Activated CD4-positive, alpha-beta memory T cell treated with anti-CD3 and anti-CD28 coated beads for 36 hours (primary cell): ENCODE data around the gene PFKFB3. TPM values are rescaled to one million over a fixed set of nuclear protein-coding genes. Genes with fewer than 3 reads are reported as not detected.
"Not testable (repeated sequence)": the region's sequence is repeated elsewhere in the genome, so short reads cannot be mapped to it uniquely, and the experiment has no call there.

Experiments
- CTCF ChIA-PET: fragments of 350-600 bp; sonication (Branson Sonifier 250); formaldehyde crosslinking; loops from one replicate; lab custom pipeline; 2021; ENCODE audit warnings: antibody characterized with exemption, inconsistent platforms; lab: Charles Lee
- POLR2A ChIA-PET: fragments of 350-600 bp; sonication (Branson Sonifier 250); formaldehyde crosslinking; loops from one replicate; lab custom pipeline; 2021; ENCODE audit warnings: antibody characterized with exemption; lab: Charles Lee
- DNase-seq: peaks from one replicate; pipeline ENCODE4 v3.0.0-alpha.2; 2020
- H3K27ac Mint-ChIP-seq: one replicate; pipeline ENCODE4 v1.8.0; 2021; ENCODE audit warnings: mixed read lengths
- H3K27me3 Mint-ChIP-seq: one replicate; pipeline ENCODE4 v1.8.0; 2021; ENCODE audit warnings: mixed read lengths
- H3K36me3 Mint-ChIP-seq: one replicate; pipeline ENCODE4 v1.8.0; 2021; ENCODE audit warnings: mixed read lengths
- H3K4me1 Mint-ChIP-seq: one replicate; pipeline ENCODE4 v1.8.0; 2021; ENCODE audit warnings: low read depth, mixed read lengths
- H3K4me3 Mint-ChIP-seq: one replicate; pipeline ENCODE4 v1.8.0; 2021; ENCODE audit warnings: mild to moderate bottlenecking, mixed read lengths
- H3K9me3 Mint-ChIP-seq: one replicate; pipeline ENCODE4 v1.8.0; 2021; ENCODE audit warnings: mixed read lengths
- intact Hi-C: fragments of 100-400 bp; cut with micrococcal nuclease; formaldehyde crosslinking; loops from one replicate; pipeline ENCODE4 v1.15.1; 2023
- total RNA-seq, 2 experiments: library from RNA; stranded (reverse); gene quantifications; one replicate each; pipeline ENCODE4 v1.2.3, GENCODE V29; 2021

The PFKFB3 gene
- total RNA-seq, 2 experiments from 2014 or later: 70.6 to 76.4 TPM

DNA sequence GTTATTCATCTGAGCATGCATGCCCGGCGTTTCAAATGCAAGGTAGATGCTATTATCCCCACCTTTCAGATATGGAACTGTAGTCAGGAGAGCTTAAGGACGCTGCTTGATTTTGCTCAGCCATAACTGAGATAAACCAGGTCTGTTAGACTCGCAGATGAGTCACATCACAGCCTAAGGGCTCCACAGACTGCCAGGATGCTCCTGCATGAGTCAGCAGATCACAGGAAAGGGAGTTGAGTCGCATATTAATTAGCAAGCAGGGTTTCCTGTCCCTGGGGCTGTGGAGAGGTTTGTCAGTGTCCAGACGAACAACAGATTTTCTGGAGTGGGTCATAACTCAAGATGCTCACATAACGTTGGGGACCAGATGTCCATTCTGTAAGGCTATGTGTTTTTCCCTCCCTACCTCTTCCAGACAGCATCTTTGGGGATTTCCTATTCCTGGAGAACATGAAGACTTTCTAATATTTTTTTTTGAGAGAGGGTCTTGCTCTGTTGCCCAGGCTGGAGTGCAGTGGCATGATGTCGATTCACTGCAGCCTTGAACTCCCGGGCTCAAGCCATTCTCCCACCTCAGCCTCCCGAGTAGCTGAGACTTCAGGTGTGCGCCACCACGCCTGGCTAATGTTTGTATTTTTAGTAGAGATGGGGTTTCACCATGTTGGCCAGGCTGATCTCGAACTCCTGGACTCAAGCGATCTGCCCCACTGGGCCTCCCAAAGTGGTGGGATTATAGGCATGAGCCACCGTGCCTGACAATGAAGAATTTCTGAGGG is 36.7 kb downstream of the PFKFB3 start:
- H3K36me3 Mint-ChIP-seq: peaks cover 33% of the 10 kb centered on the region
- H3K9me3 Mint-ChIP-seq: peaks cover 4% of the 10 kb centered on the region
- ChIA-PET CTCF (interaction anchor here (1.2 to 1.7 kb wide), 2 partner anchors 109 to 162 kb away, joined by 3 to 5 read pairs; no protein-coding TSS in a partner anchor), POLR2A (interaction anchor here (1.1 kb wide), 1 partner anchor 10 kb away, joined by 3 read pairs; no protein-coding TSS in a partner anchor)
- peak; percentile 86 for DNase-seq
- no peaks in the 10 kb centered on the region for H3K27me3 Mint-ChIP-seq
- H3K4me3 Mint-ChIP-seq: no peak overlapping the region
- H3K4me1 Mint-ChIP-seq: peaks cover 25% of the 10 kb centered on the region
- H3K27ac Mint-ChIP-seq: peak overlapping the region; percentile 76
- intact Hi-C loops: loop anchor here (1.0 kb wide), 3 partner anchors 31 to 61 kb away; no protein-coding TSS in a partner anchor

DNA sequence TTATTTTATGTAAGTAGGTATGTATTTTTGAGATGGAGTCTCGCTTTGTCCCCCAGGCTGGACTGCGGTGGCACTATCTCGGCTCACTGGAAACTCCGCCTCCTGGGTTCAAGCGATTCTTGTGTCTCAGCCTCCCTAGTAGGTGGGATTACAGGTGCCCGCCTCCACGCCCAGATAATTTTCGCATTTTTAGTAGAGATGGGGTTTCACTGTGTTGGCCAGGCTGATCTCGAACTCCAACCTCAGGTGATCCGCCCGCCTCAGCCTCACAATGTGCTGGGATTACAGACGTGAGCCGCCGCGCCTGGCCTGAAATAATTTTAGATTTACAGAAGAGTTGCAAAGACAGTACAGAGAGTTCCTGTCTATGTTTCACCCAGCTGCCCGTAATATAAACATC is 37.5 kb downstream of the PFKFB3 start:
- H3K27ac Mint-ChIP-seq: peak overlapping the region; percentile 25

DNA sequence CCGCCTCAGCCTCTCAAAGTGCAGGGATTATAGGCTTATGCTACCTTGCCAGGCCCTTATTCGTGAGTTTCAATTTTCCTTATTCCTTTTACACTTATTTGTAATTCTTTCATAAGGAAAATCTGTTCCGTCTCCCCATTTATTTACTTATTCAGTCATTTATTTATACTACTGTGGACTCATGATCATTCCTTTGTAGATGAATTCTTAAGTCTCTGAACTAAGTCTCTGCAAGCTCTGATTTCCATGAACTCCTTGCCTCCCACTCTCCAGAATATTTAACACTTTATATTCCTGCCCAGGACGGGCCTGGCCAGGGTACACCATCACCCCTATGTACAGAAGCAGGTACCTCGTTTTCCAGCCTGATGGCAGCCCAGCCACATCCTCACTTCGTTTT is 39.4 kb downstream of the PFKFB3 start:
- H3K27me3 Mint-ChIP-seq: no peaks in the 10 kb centered on the region
- peaks cover 23% of the 10 kb centered on the region for H3K4me1 Mint-ChIP-seq
- peaks cover 4% of the 10 kb centered on the region for H3K9me3 Mint-ChIP-seq
- no peak overlapping the region for H3K4me3 Mint-ChIP-seq
- peaks cover 17% of the 10 kb centered on the region for H3K36me3 Mint-ChIP-seq
- CTCF ChIA-PET: interaction anchor here (1.0 kb wide), 1 partner anchor 160 kb away, joined by 3 read pairs; no protein-coding TSS in a partner anchor
- no peak overlapping the region for H3K27ac Mint-ChIP-seq
- DNase-seq: no peak
- POLR2A ChIA-PET: no interaction called here
- intact Hi-C loops: no loop called here

More for the DNA sequence above, 37.5 kb downstream of the PFKFB3 start:
- no peak overlapping the region for H3K4me3 Mint-ChIP-seq
- ChIA-PET POLR2A (no interaction called here), CTCF (no interaction called here)
- H3K9me3 Mint-ChIP-seq: peaks cover 4% of the 10 kb centered on the region
- intact Hi-C loops: no loop called here
- no peaks in the 10 kb centered on the region for H3K27me3 Mint-ChIP-seq
- H3K36me3 Mint-ChIP-seq: peaks cover 26% of the 10 kb centered on the region
- peaks cover 25% of the 10 kb centered on the region for H3K4me1 Mint-ChIP-seq
- DNase-seq: no peak

- H3K36me3 Mint-ChIP-seq: peaks cover 7% of the 10 kb centered on the region
- no peak overlapping the region for H3K4me3 Mint-ChIP-seq
- H3K27me3 Mint-ChIP-seq: no peaks in the 10 kb centered on the region
- H3K9me3 Mint-ChIP-seq: no peaks in the 10 kb centered on the region
- ChIA-PET POLR2A (interaction anchor here (1.0 kb wide), 1 partner anchor 157 kb away, joined by 3 read pairs; no protein-coding TSS in a partner anchor), CTCF (interaction anchor here (1.0 to 2.3 kb wide), 4 partner anchors 17 to 162 kb away, joined by 3 to 8 read pairs (median 4); partner anchors contain the start of gene PFKFB3)
- intact Hi-C loops: no loop called here
- H3K4me1 Mint-ChIP-seq: peaks cover 10% of the 10 kb centered on the region
- DNase-seq: no peak
- H3K27ac Mint-ChIP-seq: no peak overlapping the region
Measured at GRCh38 chr10:6244510-6244909, 41.8 kb downstream of the PFKFB3 start.

DNA sequence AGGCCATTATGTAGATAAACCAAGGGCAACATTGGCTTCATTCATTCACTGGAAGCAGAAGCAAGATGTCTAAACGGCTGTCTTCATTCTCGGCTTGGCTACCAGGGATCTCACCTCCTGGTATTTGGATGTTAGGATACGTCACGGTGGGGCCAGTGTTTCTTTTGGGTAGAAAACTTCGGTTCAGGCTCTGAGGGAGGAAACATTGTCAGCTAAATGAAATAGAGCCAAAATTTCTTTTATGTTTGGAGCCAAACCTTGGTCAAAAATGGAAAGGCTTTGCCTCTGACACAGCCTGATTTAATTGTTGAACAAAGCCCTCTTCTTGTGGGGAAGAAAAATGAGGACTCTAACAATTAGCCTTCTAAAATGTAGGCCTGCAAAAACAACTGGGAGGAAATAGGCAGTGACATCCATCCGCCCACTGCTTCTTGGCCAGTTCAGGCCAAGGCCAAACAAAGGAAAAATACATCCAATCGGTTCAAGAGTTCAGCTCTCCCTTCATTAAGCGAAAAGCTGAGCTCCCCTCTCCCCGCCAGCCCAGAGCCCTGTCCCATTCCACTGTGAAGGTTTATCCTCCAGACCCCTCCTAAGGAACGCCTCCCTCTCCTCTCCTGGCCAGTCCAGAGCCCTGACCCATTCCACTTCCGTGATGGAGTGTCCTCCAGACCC is 44.4 kb downstream of the PFKFB3 start:
- H3K36me3 Mint-ChIP-seq: peaks cover 1% of the 10 kb centered on the region
- intact Hi-C loops: no loop called here
- POLR2A ChIA-PET: no interaction called here
- no peak for DNase-seq
- no peaks in the 10 kb centered on the region for H3K27me3 Mint-ChIP-seq
- CTCF ChIA-PET: interaction anchor here (0.6 kb wide), 1 partner anchor 447 kb away, joined by 3 read pairs; no protein-coding TSS in a partner anchor
- no peak overlapping the region for H3K4me3 Mint-ChIP-seq
- H3K27ac Mint-ChIP-seq: no peak overlapping the region
- H3K4me1 Mint-ChIP-seq: no peaks in the 10 kb centered on the region
- no peaks in the 10 kb centered on the region for H3K9me3 Mint-ChIP-seq

DNA sequence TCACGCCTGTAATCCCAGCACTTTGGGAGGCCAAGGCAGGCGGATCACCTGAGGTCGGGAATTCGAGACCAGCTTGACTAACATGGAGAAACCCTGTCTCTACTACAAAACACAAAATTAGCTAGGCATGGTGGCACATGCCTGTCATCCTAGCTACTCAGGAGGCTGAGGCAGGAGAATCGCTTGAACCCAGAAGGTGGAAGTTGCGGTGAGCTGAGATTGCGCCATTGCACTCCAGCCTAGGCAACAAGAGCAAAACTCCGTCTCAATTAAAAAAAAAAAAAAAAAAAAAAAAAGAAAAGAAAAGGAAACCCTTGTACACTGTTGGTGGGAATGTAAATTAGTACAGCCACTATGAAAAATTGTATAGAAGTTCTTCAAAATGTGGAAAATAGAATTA is 46.2 kb downstream of the PFKFB3 start:
- H3K9me3 Mint-ChIP-seq, intact Hi-C loops, H3K27ac Mint-ChIP-seq, CTCF ChIA-PET, H3K36me3 Mint-ChIP-seq, H3K27me3 Mint-ChIP-seq, H3K4me3 Mint-ChIP-seq, DNase-seq, POLR2A ChIA-PET, H3K4me1 Mint-ChIP-seq: not testable (repeated sequence)

- DNase-seq: no peak
- Mint-ChIP-seq H3K4me1 (no peaks in the 10 kb centered on the region), H3K27ac (no peak overlapping the region), H3K27me3 (no peaks in the 10 kb centered on the region), H3K4me3 (no peak overlapping the region), H3K9me3 (no peaks in the 10 kb centered on the region), H3K36me3 (no peaks in the 10 kb centered on the region)
- intact Hi-C loops: no loop called here
- ChIA-PET POLR2A (no interaction called here), CTCF (no interaction called here)
Measured at GRCh38 chr10:6249698-6250097, 47.0 kb downstream of the PFKFB3 start.

DNA sequence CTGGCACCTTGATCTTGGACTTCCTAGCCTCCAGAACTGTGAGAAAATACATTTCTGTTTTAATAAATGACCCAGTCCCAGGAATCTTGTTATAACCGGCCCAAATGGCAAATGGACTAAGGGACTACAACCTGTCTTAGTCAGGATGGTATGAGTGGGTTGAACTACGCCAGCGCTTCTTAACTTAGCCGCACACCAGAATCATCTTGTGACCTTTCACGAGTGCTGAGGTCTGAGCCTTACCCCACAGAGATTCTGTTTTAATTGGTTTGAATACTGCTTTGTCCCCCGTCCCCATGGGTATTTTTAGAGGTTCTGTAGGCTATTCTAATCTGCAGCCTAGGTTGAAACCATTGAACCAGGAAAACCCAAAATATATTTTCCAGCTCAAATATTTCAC is 48.0 kb downstream of the PFKFB3 start:
- H3K9me3 Mint-ChIP-seq: no peaks in the 10 kb centered on the region
- no peaks in the 10 kb centered on the region for H3K4me1 Mint-ChIP-seq
- intact Hi-C loops: no loop called here
- DNase-seq: no peak
- CTCF ChIA-PET: no interaction called here
- POLR2A ChIA-PET: no interaction called here
- H3K27ac Mint-ChIP-seq: no peak overlapping the region
- no peaks in the 10 kb centered on the region for H3K27me3 Mint-ChIP-seq
- no peaks in the 10 kb centered on the region for H3K36me3 Mint-ChIP-seq
- no peak overlapping the region for H3K4me3 Mint-ChIP-seq

DNA sequence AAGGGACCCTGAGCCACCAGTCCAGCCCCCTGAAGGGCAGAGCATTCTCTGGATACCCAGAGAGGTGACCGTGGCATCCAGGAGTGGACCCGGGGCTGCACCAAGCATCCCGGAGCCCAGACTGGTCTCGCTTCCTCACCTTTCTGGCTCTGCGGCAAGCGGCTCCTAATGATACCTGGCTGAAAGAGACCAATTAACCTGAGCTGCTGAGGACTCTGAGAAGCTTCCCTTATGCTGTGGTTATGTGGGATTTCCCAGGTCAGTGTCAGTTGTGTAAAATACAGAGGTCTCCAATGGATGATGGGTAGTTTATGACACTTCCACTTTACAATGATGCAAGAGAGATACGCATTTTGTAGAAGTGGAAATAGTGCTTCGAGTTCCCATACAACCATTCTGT is 51.5 kb downstream of the PFKFB3 start:
- no peaks in the 10 kb centered on the region for H3K9me3 Mint-ChIP-seq
- no peak for DNase-seq
- H3K27ac Mint-ChIP-seq: no peak overlapping the region
- peaks cover 5% of the 10 kb centered on the region for H3K36me3 Mint-ChIP-seq
- intact Hi-C loops: no loop called here
- H3K4me1 Mint-ChIP-seq: no peaks in the 10 kb centered on the region
- POLR2A ChIA-PET: no interaction called here
- CTCF ChIA-PET: interaction anchor here (0.5 kb wide), 1 partner anchor 14 kb away, joined by 3 read pairs; no protein-coding TSS in a partner anchor
- H3K27me3 Mint-ChIP-seq: no peaks in the 10 kb centered on the region
- H3K4me3 Mint-ChIP-seq: no peak overlapping the region

DNA sequence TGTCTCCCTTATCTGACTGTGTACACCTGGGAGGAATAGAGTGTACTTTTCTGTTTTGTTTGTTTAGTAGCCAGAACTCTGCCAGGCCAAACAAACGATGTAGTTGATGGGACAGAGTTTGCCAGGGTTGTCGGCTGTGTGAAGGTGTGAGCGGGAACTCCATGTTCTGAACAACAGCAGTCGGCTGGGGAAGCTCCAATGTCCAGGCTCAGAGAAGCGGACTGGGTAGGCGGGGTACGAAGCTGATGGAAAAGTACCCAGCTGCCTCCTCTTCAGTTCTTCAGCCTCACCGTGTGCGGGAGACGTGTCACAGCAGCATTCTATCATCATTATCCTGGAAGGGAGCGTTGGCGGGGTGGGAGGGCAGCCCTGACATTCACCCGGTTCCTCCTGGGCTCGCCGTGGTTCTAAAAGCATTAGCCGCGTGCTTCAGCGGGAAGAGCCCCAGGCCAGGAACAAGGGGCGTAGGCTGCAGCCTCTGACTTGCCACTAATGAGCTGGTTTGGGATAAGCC is 52.9 kb downstream of the PFKFB3 start:
- Mint-ChIP-seq H3K4me1 (no peaks in the 10 kb centered on the region), H3K27me3 (no peaks in the 10 kb centered on the region), H3K9me3 (peaks cover under 1% of the 10 kb centered on the region), H3K36me3 (peaks cover 6% of the 10 kb centered on the region), H3K27ac (no peak overlapping the region), H3K4me3 (no peak overlapping the region)
- intact Hi-C loops: no loop called here
- ChIA-PET CTCF (no interaction called here), POLR2A (no interaction called here)
- DNase-seq: no peak

DNA sequence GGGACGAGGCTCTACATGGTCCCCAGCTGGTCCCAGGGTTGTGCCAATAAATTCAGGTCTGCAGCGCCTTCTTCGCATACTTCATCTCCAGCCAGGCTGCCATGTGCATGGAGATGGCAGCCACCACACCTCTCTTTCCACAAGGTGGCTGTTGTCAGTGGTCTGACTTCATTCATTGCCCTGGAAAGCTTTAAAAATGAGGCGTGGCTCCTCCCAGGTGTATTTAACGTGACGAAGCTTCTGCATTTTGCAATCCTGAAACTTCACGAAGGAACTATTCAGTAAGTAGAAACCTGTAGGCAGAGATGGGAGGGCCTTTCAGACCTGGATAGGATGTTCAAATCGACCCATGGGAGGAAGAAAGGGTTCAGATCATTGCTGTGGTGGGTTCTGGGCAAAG is 53.7 kb downstream of the PFKFB3 start:
- peaks cover 13% of the 10 kb centered on the region for H3K36me3 Mint-ChIP-seq

DNA sequence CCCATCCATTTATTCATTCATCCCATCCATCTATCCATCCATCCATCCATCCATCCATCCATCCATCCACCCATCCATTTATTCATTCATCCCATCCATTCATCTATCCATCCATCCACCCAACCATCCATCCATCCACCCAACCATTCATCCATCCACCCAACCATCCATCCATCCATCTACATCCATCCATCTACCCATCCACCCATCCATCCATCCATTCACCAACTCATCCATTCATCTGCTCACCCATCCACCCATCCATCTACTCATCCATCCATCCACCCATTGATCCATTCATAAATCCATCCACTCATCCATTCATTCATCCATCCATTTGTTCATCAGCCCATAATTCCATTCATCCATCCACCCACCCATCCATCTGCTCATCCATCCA is 56.4 kb downstream of the PFKFB3 start:
- Mint-ChIP-seq H3K9me3 (peaks cover 8% of the 10 kb centered on the region), H3K27me3 (no peaks in the 10 kb centered on the region), H3K27ac (no peak overlapping the region), H3K4me1 (no peaks in the 10 kb centered on the region), H3K4me3 (no peak overlapping the region), H3K36me3 (peaks cover 13% of the 10 kb centered on the region)
- ChIA-PET CTCF (no interaction called here), POLR2A (no interaction called here)
- intact Hi-C loops: no loop called here
- no peak for DNase-seq

More for the DNA sequence above, 53.7 kb downstream of the PFKFB3 start:
- H3K27ac Mint-ChIP-seq: no peak overlapping the region
- ChIA-PET POLR2A (no interaction called here), CTCF (interaction anchor here (0.8 kb wide), 1 partner anchor 62 kb away, joined by 3 read pairs; no protein-coding TSS in a partner anchor)
- no peaks in the 10 kb centered on the region for H3K4me1 Mint-ChIP-seq
- H3K9me3 Mint-ChIP-seq: peaks cover 8% of the 10 kb centered on the region
- H3K27me3 Mint-ChIP-seq: no peaks in the 10 kb centered on the region
- H3K4me3 Mint-ChIP-seq: no peak overlapping the region
- DNase-seq: no peak
- intact Hi-C loops: no loop called here
